Stimulated activated CD8-positive, alpha-beta memory T cell treated with anti-CD3 and anti-CD28 coated beads, Interleukin-7, amount 100 ng/mL, for 48 hours (primary cell): ENCODE data around the gene SOBP.
"Not testable (repeated sequence)": the region's sequence is repeated elsewhere in the genome, so short reads cannot be mapped to it uniquely, and the experiment has no call there.

Source experiments
- DNase-seq, 2 donors: peaks; one replicate each; pipeline ENCODE4 v3.0.0-alpha.2; 2020; ENCODE audit warnings: low read depth in 1 of 2; ENCODE audit errors: extremely low read depth in 1 of 2

SOBP gene

GRCh38 chr6:107546691-107547450 lies 57.0 kb downstream of the SOBP start:
- DNase-seq = no peak

GRCh38 chr6:107547451-107547840 lies 57.5 kb downstream of the SOBP start:
- DNase-seq = no peak

GRCh38 chr6:107550241-107550840 lies 60.4 kb downstream of the SOBP start:
- no peak for DNase-seq

GRCh38 chr6:107550906-107551305 lies 61.0 kb downstream of the SOBP start:
- DNase-seq = no peak

- DNase-seq = not testable (repeated sequence)
These were observed 63.2 kb downstream of the SOBP start for GRCh38 chr6:107553121-107553520.

GRCh38 chr6:107554326-107554725 lies 64.4 kb downstream of the SOBP start:
- DNase-seq = no peak

- no peak for DNase-seq
These were observed 65.0 kb downstream of the SOBP start for GRCh38 chr6:107554918-107555317.

- DNase-seq = no peak
These were observed 65.5 kb downstream of the SOBP start for GRCh38 chr6:107555449-107555848.

- no peak for DNase-seq
These were observed 66.2 kb downstream of the SOBP start for GRCh38 chr6:107556082-107556481.

GRCh38 chr6:107557698-107558097 lies 67.8 kb downstream of the SOBP start:
- DNase-seq = no peak

- no peak for DNase-seq
These were observed 70.7 kb downstream of the SOBP start for GRCh38 chr6:107560657-107561056.

- no peak for DNase-seq
These were observed 71.4 kb downstream of the SOBP start for GRCh38 chr6:107561306-107561705.

GRCh38 chr6:107563694-107564588 lies 74.0 kb downstream of the SOBP start:
- DNase-seq = no peak

- no peak for DNase-seq
These were observed 74.7 kb downstream of the SOBP start for GRCh38 chr6:107564589-107564951.

- no peak for DNase-seq
These were observed 75.3 kb downstream of the SOBP start for GRCh38 chr6:107565165-107565723.

- DNase-seq = no peak
These were observed 77.7 kb downstream of the SOBP start for GRCh38 chr6:107567643-107568042.

- DNase-seq = no peak
These were observed 79.6 kb downstream of the SOBP start for GRCh38 chr6:107569473-107569872.

GRCh38 chr6:107571354-107571753 lies 81.4 kb downstream of the SOBP start:
- no peak for DNase-seq

GRCh38 chr6:107572886-107573285 lies 83.0 kb downstream of the SOBP start:
- DNase-seq = no peak

GRCh38 chr6:107574856-107575255 lies 84.9 kb downstream of the SOBP start:
- DNase-seq = no peak

GRCh38 chr6:107576852-107577251 lies 86.9 kb downstream of the SOBP start:
- no peak for DNase-seq
